OCI-M2 (cell line): Measurements from ENCODE around the gene PHF12.
"Not testable (repeated sequence)": the region's sequence is repeated elsewhere in the genome, so short reads cannot be mapped to it uniquely, and the experiment has no call there.

ENCODE experiments used
- DNase-seq: peaks from one replicate; lab custom pipeline; 2025; ENCODE audit not compliant: unreplicated experiment; lab: John Stamatoyannopoulos, UW

The PHF12 gene

GRCh38 chr17:28904800-28905199 lies 46.5 kb downstream of the PHF12 start:
- no peak for DNase-seq

- DNase-seq: not testable (repeated sequence)
Measured at GRCh38 chr17:28903546-28903841, 47.8 kb downstream of the PHF12 start.

- no peak for DNase-seq
Measured at GRCh38 chr17:28902819-28903545, 48.3 kb downstream of the PHF12 start, which contains the start of gene DHRS13. Gene DHRS13, minus strand, starts transcription at chr17:28903079. Its CDS starts 135 bp downstream, at chr17:28902944.

GRCh38 chr17:28901866-28902818 lies 49.2 kb downstream of the PHF12 start:
- DNase-seq: no peak

GRCh38 chr17:28900986-28901726 lies 50.2 kb downstream of the PHF12 start:
- DNase-seq: no peak

GRCh38 chr17:28899212-28899815 lies 52.0 kb downstream of the PHF12 start:
- no peak for DNase-seq

- no peak for DNase-seq
Measured at GRCh38 chr17:28898527-28898955, 52.8 kb downstream of the PHF12 start.

GRCh38 chr17:28897769-28898526 lies 53.4 kb downstream of the PHF12 start:
- no peak for DNase-seq

GRCh38 chr17:28896884-28897768 lies 54.2 kb downstream of the PHF12 start, which contains the start of gene FLOT2:
Gene FLOT2, minus strand, starts transcription at chr17:28897733. Its CDS starts 159 bp downstream, at chr17:28897574.
- DNase-seq: no peak

GRCh38 chr17:28896491-28896883 lies 54.8 kb downstream of the PHF12 start:
- DNase-seq: no peak

GRCh38 chr17:28895794-28896447 lies 55.4 kb downstream of the PHF12 start:
- DNase-seq: no peak

GRCh38 chr17:28893248-28894183 lies 57.8 kb downstream of the PHF12 start:
- DNase-seq: not testable (repeated sequence)

GRCh38 chr17:28892024-28892423 lies 59.3 kb downstream of the PHF12 start:
- no peak for DNase-seq

GRCh38 chr17:28891201-28891600 lies 60.1 kb downstream of the PHF12 start:
- no peak for DNase-seq

- no peak for DNase-seq
Measured at GRCh38 chr17:28889996-28890395, 61.3 kb downstream of the PHF12 start.

- no peak for DNase-seq
Measured at GRCh38 chr17:28888832-28889231, 62.5 kb downstream of the PHF12 start.

GRCh38 chr17:28887871-28888471 lies 63.3 kb downstream of the PHF12 start:
- no peak for DNase-seq
